Pulmonary artery endothelial cell (primary cell): Measurements from ENCODE around the gene SMARCD3. TPM values are rescaled to one million over a fixed set of nuclear protein-coding genes. Genes with fewer than 3 reads are reported as not detected.

Experiments
- total RNA-seq: library from RNA; depleted of rRNA; stranded (reverse); fragments of >200 nt; gene quantifications from 2 replicates; pipeline ENCODE4 v1.2.3, GENCODE V29; 2014

Gene SMARCD3
- total RNA-seq, 1 donor from 2014 or later = 6.7 TPM

Other genes with a start within 250 kb of the SMARCD3 start
- gene ATG9B, start 224.2 kb downstream of the SMARCD3 start, total RNA-seq = under 0.01 TPM in 1 of 2 replicates, not detected in the other
- 26.4 and 37.9 TPM in 2 replicates for gene ABCB8, start 220.2 kb downstream of the SMARCD3 start, total RNA-seq
- gene ASIC3, start 200.2 kb downstream of the SMARCD3 start, total RNA-seq = 0.07 TPM in 2 replicates
- 18.2 and 19.1 TPM in 2 replicates for gene CDK5, start 190.8 kb downstream of the SMARCD3 start, total RNA-seq
- 64.6 and 79.7 TPM in 2 replicates for gene SLC4A2, start 189.1 kb downstream of the SMARCD3 start, total RNA-seq
- gene FASTK, start 167.9 kb downstream of the SMARCD3 start, total RNA-seq = 67.0 and 75.0 TPM in 2 replicates
- gene TMUB1, start 165.2 kb downstream of the SMARCD3 start, total RNA-seq = 18.0 and 19.6 TPM in 2 replicates
- gene AGAP3, start 162.2 kb downstream of the SMARCD3 start, total RNA-seq = 52.1 and 61.4 TPM in 2 replicates
- not detected in 2 replicates for gene GBX1, start 81.0 kb downstream of the SMARCD3 start, total RNA-seq
- not detected in 2 replicates for gene ASB10, start 61.4 kb downstream of the SMARCD3 start, total RNA-seq
- not detected in 2 replicates for gene H2BK1, start 38.2 kb downstream of the SMARCD3 start, total RNA-seq
- gene ABCF2, start 21.5 kb downstream of the SMARCD3 start, total RNA-seq = 78.8 and 91.2 TPM in 2 replicates
- 57.7 and 71.3 TPM in 2 replicates for gene CHPF2, start 16.2 kb downstream of the SMARCD3 start, total RNA-seq
- gene NUB1, start 93.1 kb upstream of the SMARCD3 start, total RNA-seq = 37.1 and 45.3 TPM in 2 replicates
- not detected in 2 replicates for gene WDR86, start 161.3 kb upstream of the SMARCD3 start, total RNA-seq
- not detected in 2 replicates for gene CRYGN, start 191.4 kb upstream of the SMARCD3 start, total RNA-seq